Dedifferentiated amniotic fluid mesenchymal stem cell (primary cell): ENCODE data around the gene SRSF4.
A peak's percentile ranks its signal among the peaks of the same experiment; 100 is the strongest.

Experiments used
- DNase-seq: peaks from one replicate; pipeline ENCODE4 v3.0.0-alpha.2; 2016; ENCODE audit errors: extremely low spot score

Gene SRSF4

GRCh38 chr1:29200906-29201594 lies 19.4 kb upstream of the SRSF4 start:
- DNase-seq, result no peak

GRCh38 chr1:29197993-29198392 lies 16.3 kb upstream of the SRSF4 start:
- DNase-seq, result no peak

GRCh38 chr1:29197590-29197924 lies 15.9 kb upstream of the SRSF4 start:
- no peak for DNase-seq

GRCh38 chr1:29196863-29197589 lies 15.3 kb upstream of the SRSF4 start:
- DNase-seq, result peak; percentile 93

- DNase-seq, result no peak
These were observed 14.2 kb upstream of the SRSF4 start for GRCh38 chr1:29195881-29196291.

- no peak for DNase-seq
These were observed 12.3 kb upstream of the SRSF4 start for GRCh38 chr1:29193879-29194455.

GRCh38 chr1:29190718-29191117 lies 9.0 kb upstream of the SRSF4 start:
- no peak for DNase-seq

- no peak for DNase-seq
These were observed 5.0 kb upstream of the SRSF4 start for GRCh38 chr1:29186707-29187106.

GRCh38 chr1:29186252-29186651 lies 4.6 kb upstream of the SRSF4 start:
- no peak for DNase-seq

- DNase-seq, result no peak
These were observed 1.6 kb upstream of the SRSF4 start for GRCh38 chr1:29183287-29183686.

- peak; percentile 30 for DNase-seq
These were observed 945 bp downstream of the SRSF4 start for GRCh38 chr1:29180497-29181412.

GRCh38 chr1:29179641-29180184 lies 2.0 kb downstream of the SRSF4 start:
- DNase-seq, result no peak

- DNase-seq, result no peak
These were observed 4.5 kb downstream of the SRSF4 start for GRCh38 chr1:29177022-29177705.

- no peak for DNase-seq
These were observed 5.1 kb downstream of the SRSF4 start for GRCh38 chr1:29176576-29176975.

GRCh38 chr1:29172415-29172939 lies 9.2 kb downstream of the SRSF4 start:
- DNase-seq, result no peak

- DNase-seq, result no peak
These were observed 10.2 kb downstream of the SRSF4 start for GRCh38 chr1:29171521-29171920.

- no peak for DNase-seq
These were observed 10.6 kb downstream of the SRSF4 start for GRCh38 chr1:29171089-29171488.

GRCh38 chr1:29169976-29170375 lies 11.7 kb downstream of the SRSF4 start:
- no peak for DNase-seq

GRCh38 chr1:29167904-29168303 lies 13.8 kb downstream of the SRSF4 start:
- no peak for DNase-seq

- no peak for DNase-seq
These were observed 15.3 kb downstream of the SRSF4 start for GRCh38 chr1:29166291-29166878.

- no peak for DNase-seq
These were observed 17.1 kb downstream of the SRSF4 start for GRCh38 chr1:29164588-29164987.
